Osteocyte (in vitro differentiated cells): ENCODE data around the gene AFF3. TPM values are rescaled to one million over a fixed set of nuclear protein-coding genes. Genes with fewer than 3 reads are reported as not detected.

Experiments
- DNase-seq: peaks from one replicate; pipeline ENCODE4 v3.0.0; 2021; ENCODE audit warnings: mixed read lengths; ENCODE audit not compliant: unreplicated experiment; ENCODE audit errors: extremely low spot score
- H3K27ac Mint-ChIP-seq: one replicate; pipeline ENCODE4 v1.8.0; 2021; ENCODE audit warnings: mild to moderate bottlenecking, mixed read lengths; ENCODE audit not compliant: unreplicated experiment
- H3K27me3 Mint-ChIP-seq: one replicate; pipeline ENCODE4 v1.8.0; 2021; ENCODE audit warnings: mixed read lengths; ENCODE audit not compliant: unreplicated experiment
- H3K36me3 Mint-ChIP-seq: one replicate; pipeline ENCODE4 v1.8.0; 2021; ENCODE audit warnings: mixed read lengths; ENCODE audit not compliant: unreplicated experiment
- H3K4me1 Mint-ChIP-seq: one replicate; pipeline ENCODE4 v1.8.0; 2021; ENCODE audit warnings: mixed read lengths; ENCODE audit not compliant: unreplicated experiment
- H3K4me3 Mint-ChIP-seq: one replicate; pipeline ENCODE4 v1.8.0; 2021; ENCODE audit warnings: mild to moderate bottlenecking, moderate library complexity, mixed read lengths; ENCODE audit not compliant: unreplicated experiment
- H3K9me3 Mint-ChIP-seq: one replicate; pipeline ENCODE4 v1.8.0; 2021; ENCODE audit warnings: mixed read lengths; ENCODE audit not compliant: unreplicated experiment
- total RNA-seq: library from RNA; stranded (reverse); gene quantifications from 2 replicates; pipeline ENCODE4 v1.2.1, GENCODE V29; 2021
- TF ChIP-seq, protein P1 (sequence below): fragments of 200-600 bp; sonication (generic); IDR thresholded peaks from 2 replicates; pipeline ENCODE4 v1.5.0; 2021; ENCODE audit warnings: antibody characterized with exemption, mild to moderate bottlenecking, moderate library complexity

The AFF3 gene
- total RNA-seq, 1 donor from 2014 or later, result 248 TPM

DNA sequence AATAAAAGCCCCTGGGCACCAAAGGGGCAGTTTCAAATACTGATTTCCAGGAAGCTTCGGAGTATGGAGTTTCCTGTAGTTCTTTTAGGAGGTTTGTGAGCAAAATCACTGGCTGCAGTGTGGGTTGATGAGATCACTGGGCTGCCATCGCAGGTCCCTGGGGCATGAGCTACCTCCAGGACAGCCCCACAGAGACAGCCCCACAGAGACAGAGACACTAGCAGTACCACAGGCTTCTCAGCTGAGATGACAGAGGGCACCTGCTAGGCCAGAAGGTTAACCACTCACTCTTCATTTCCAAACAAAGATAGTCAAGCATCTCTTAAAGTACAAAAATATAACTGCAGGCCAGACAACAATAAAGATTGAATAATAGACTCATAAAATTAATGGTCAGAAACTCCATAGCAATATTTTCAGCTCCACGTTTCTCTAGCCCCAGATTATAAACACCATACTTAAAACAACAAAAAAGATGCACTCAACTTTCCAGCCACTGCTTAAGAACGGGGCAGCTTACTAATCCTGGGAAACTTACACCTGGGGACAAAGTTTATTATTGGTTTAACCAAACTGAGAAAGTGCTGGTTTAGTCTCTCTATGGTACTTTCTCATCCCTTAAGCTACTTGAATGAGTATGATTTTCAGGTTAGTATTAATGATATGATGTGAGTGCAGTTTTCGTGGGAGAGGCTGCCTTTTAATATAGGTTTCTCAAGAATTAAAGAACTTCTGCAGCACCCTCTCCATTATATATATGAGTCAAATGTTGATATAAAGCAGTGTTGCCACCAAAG is 11.6 kb downstream of the AFF3 start:
- H3K36me3 Mint-ChIP-seq, result no peaks in the 10 kb centered on the region
- H3K27ac Mint-ChIP-seq, result no peak overlapping the region
- DNase-seq, result no peak
- peaks cover 16% of the 10 kb centered on the region for H3K4me1 Mint-ChIP-seq
- H3K4me3 Mint-ChIP-seq, result no peak overlapping the region
- H3K27me3 Mint-ChIP-seq, result no peaks in the 10 kb centered on the region
- no peaks in the 10 kb centered on the region for H3K9me3 Mint-ChIP-seq
- TF ChIP-seq, protein P1, sequence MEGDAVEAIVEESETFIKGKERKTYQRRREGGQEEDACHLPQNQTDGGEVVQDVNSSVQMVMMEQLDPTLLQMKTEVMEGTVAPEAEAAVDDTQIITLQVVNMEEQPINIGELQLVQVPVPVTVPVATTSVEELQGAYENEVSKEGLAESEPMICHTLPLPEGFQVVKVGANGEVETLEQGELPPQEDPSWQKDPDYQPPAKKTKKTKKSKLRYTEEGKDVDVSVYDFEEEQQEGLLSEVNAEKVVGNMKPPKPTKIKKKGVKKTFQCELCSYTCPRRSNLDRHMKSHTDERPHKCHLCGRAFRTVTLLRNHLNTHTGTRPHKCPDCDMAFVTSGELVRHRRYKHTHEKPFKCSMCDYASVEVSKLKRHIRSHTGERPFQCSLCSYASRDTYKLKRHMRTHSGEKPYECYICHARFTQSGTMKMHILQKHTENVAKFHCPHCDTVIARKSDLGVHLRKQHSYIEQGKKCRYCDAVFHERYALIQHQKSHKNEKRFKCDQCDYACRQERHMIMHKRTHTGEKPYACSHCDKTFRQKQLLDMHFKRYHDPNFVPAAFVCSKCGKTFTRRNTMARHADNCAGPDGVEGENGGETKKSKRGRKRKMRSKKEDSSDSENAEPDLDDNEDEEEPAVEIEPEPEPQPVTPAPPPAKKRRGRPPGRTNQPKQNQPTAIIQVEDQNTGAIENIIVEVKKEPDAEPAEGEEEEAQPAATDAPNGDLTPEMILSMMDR, result no peak

DNA sequence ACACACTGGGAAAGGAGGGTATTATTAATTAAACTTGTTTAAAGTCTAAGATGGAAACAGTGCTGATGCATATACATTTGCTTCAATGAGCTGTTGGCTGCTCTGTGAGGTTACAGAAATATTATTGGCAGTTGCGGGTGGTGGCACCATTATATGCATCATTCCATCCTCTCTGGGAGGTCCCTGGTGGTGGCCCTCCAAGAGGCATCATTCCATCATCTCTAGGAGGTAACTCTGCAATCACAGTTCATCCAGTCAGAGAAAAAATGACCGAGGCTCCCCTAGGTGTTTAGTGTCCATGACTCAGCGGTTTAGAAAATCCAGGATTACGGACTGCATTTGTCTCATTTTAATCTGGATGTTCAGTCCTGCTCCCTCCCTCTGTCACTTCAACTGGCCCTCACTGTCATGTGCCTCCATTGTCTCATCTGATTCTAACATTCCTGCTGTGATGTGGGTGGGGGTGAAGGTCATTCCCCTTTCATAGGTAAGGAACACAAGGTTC is 15.4 kb downstream of the AFF3 start:
- H3K27ac Mint-ChIP-seq, result no peak overlapping the region

DNA sequence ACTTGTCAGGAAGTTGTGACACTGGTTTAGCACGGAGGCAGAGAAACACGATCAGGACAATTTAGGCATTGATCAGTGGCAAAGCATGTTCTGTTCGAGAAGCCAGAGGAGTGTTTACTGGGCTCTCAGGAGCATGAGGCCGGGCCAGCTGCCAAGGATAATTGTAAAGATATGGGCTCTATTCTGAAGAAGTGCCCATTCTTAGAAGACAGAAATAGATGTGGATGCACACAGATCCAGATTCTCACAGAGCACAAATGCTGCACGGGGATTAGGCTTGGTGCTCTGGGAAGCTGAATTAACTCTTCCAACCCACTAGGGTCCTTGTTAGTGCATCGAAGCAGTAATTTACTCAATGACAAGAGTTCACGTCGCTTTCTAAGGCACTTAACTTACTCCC is 16.2 kb downstream of the AFF3 start:
- Mint-ChIP-seq H3K4me3 (no peak overlapping the region), H3K9me3 (peaks cover 9% of the 10 kb centered on the region), H3K4me1 (peaks cover 26% of the 10 kb centered on the region), H3K27me3 (no peaks in the 10 kb centered on the region), H3K36me3 (no peaks in the 10 kb centered on the region), H3K27ac (no peak overlapping the region)
- TF ChIP-seq, protein P1, result no peak
- peak; percentile 60 for DNase-seq

More for the DNA sequence above, 15.4 kb downstream of the AFF3 start:
- peaks cover 26% of the 10 kb centered on the region for H3K4me1 Mint-ChIP-seq
- no peaks in the 10 kb centered on the region for H3K36me3 Mint-ChIP-seq
- H3K27me3 Mint-ChIP-seq, result no peaks in the 10 kb centered on the region
- H3K9me3 Mint-ChIP-seq, result peaks cover 9% of the 10 kb centered on the region
- peak; percentile 27 for DNase-seq
- TF ChIP-seq, protein P1, result no peak
- H3K4me3 Mint-ChIP-seq, result no peak overlapping the region

DNA sequence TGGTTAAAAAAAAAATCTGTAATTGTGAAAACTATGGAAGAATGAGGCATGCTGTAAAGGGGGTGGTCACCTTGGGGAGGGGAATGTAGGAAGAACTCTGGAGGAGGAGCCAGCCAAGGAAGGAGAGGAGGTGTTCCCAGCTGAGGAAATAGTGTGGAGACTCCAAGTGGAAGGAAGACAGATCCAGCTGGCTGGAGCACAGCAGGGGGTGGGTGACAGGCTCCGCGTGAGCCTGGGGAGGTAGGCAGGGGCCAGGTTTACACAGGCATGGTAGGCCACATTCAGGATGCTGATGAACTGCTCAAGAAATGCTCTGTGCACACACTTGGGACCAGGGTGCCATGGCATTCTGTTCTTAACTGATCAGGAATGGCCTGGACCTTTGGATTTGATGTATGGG is 16.8 kb downstream of the AFF3 start:
- no peaks in the 10 kb centered on the region for H3K36me3 Mint-ChIP-seq
- peaks cover 26% of the 10 kb centered on the region for H3K4me1 Mint-ChIP-seq
- H3K9me3 Mint-ChIP-seq, result peaks cover 9% of the 10 kb centered on the region
- TF ChIP-seq, protein P1, result no peak
- H3K27me3 Mint-ChIP-seq, result no peaks in the 10 kb centered on the region
- peak; percentile 57 for DNase-seq
- H3K4me3 Mint-ChIP-seq, result no peak overlapping the region
- H3K27ac Mint-ChIP-seq, result no peak overlapping the region

DNA sequence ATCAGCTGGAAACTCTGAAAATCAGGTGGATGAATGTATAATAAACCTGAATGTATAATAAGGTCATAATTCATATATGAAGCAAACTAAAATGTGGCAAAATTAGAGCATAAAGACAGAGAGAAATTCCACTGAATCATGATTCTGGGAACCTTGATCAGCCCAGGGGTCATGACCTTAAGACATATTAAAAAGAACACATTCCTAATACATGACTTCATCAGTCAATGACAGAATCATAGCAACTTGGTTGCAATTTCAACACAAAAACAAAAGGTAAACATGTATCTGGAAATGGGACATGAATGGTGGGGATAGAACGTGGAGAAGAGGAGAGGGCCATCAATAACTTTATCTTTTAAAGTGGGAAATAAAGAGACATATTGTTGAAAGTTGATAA is 17.6 kb downstream of the AFF3 start:
- TF ChIP-seq, protein P1, result no peak
- H3K36me3 Mint-ChIP-seq, result no peaks in the 10 kb centered on the region
- no peak overlapping the region for H3K27ac Mint-ChIP-seq
- H3K27me3 Mint-ChIP-seq, result no peaks in the 10 kb centered on the region
- DNase-seq, result no peak
- peaks cover 9% of the 10 kb centered on the region for H3K9me3 Mint-ChIP-seq
- no peak overlapping the region for H3K4me3 Mint-ChIP-seq
- H3K4me1 Mint-ChIP-seq, result peaks cover 26% of the 10 kb centered on the region
